ENCODE results near the gene UBE4A.

The UBE4A gene

DNA sequence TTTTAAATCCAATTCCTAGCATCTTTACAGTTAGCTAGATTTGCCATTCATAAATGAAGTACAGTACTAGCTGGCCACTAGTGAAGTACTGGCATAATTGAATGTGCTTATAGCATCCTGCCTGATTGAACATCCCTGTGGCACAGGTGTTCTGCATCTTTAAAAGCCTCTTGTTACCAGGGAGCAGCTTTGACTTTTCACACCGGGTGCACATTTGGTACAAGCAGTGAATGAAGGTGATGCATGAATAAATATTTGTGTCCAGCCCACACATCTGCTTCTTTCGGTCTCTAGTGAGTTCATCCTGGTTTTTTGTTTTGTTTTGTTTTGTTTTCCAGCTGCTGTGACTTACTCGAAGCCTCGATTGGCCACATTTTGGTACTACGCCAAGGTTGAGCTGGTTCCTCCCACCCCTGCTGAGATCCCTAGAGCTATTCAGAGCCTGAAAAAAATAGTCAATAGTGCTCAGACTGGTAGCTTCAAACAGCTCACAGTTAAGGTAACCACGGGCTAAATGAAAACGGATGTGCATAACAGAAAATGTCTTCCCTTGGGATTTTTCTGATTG, 47.3 kb downstream of the UBE4A start:
- H4K20me1 ChIP-seq (ENCODE audit: insufficient read depth, low read length) = no peaks in the 10 kb centered on the region
- H3K9me3 ChIP-seq (ENCODE audit: low read length) = no peaks in the 10 kb centered on the region
- H3K9ac ChIP-seq (ENCODE audit: low read length) = no peak overlapping the region
- peaks cover 38% of the 10 kb centered on the region for H3K4me1 ChIP-seq (ENCODE audit: insufficient read depth, low read length, severe bottlenecking)
- no peak overlapping the region for H3K4me2 ChIP-seq (ENCODE audit: low read length)
- peaks cover 46% of the 10 kb centered on the region for H3K79me2 ChIP-seq (ENCODE audit: insufficient read depth, low read length)
- no peak overlapping the region for H2AFZ ChIP-seq (ENCODE audit: low read length)
- no peak overlapping the region for H3K27ac ChIP-seq (ENCODE audit: low read depth, low read length, poor library complexity, severe bottlenecking)
- no peak for TF ChIP-seq EZH2 (IDR thresholded peaks at IDR 0.05; ENCODE audit: borderline replicate concordance, low read length)
- TF ChIP-seq, protein P1, sequence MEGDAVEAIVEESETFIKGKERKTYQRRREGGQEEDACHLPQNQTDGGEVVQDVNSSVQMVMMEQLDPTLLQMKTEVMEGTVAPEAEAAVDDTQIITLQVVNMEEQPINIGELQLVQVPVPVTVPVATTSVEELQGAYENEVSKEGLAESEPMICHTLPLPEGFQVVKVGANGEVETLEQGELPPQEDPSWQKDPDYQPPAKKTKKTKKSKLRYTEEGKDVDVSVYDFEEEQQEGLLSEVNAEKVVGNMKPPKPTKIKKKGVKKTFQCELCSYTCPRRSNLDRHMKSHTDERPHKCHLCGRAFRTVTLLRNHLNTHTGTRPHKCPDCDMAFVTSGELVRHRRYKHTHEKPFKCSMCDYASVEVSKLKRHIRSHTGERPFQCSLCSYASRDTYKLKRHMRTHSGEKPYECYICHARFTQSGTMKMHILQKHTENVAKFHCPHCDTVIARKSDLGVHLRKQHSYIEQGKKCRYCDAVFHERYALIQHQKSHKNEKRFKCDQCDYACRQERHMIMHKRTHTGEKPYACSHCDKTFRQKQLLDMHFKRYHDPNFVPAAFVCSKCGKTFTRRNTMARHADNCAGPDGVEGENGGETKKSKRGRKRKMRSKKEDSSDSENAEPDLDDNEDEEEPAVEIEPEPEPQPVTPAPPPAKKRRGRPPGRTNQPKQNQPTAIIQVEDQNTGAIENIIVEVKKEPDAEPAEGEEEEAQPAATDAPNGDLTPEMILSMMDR (IDR thresholded peaks at IDR 0.05; ENCODE audit: low read length) = no peak
- peaks cover 56% of the 10 kb centered on the region for H3K36me3 ChIP-seq (ENCODE audit: insufficient read depth, low read length)
- H3F3A ChIP-seq (ENCODE audit: insufficient read depth, low read length) = no peaks in the 10 kb centered on the region
- no peak overlapping the region for H3K4me3 ChIP-seq (ENCODE audit: low read depth, low read length, poor library complexity, severe bottlenecking)
- no peaks in the 10 kb centered on the region for H3K27me3 ChIP-seq (ENCODE audit: insufficient read depth, low read length)
- no peaks in the 10 kb centered on the region for H3K9me2 ChIP-seq (ENCODE audit: low read depth, low read length)

DNA sequence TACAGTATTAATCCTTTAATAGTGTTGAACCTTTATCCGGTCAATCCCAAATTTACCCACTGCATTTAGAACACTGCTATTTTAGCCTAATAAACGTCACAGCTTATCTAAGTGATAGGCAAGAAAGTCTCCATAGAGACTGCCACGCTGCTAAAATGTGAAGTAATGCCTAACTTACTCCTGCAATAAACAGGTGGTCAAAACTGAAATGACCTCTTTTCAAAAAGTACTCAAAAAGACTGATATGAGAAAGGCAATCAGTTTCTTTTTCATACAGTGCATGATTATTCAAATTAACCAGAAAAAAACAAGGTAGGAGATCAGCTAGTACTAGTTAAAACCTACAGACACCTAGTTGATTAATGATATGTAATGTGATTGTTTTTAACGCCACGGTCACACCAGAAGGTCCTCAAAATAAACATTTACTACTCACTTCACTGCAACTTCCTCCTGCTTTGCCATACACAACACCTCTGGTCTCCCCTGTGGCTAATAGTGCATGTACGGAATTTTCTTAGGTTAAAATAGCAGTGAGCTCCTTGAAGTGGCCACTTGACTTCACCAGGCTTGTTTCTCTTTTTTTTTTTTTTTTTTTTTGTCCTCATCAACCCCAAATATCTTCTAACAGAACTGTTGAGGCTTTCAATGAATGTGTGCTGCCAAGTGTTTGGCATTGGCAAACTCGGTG, 50.8 kb downstream of the UBE4A start:
- no peaks in the 10 kb centered on the region for H3F3A ChIP-seq (ENCODE audit: insufficient read depth, low read length)
- no peak overlapping the region for H2AFZ ChIP-seq (ENCODE audit: low read length)
- TF ChIP-seq EZH2 (IDR thresholded peaks at IDR 0.05; ENCODE audit: borderline replicate concordance, low read length) = no peak
- TF ChIP-seq, protein P1 (IDR thresholded peaks at IDR 0.05; ENCODE audit: low read length) = no peak
- H3K9me2 ChIP-seq (ENCODE audit: low read depth, low read length) = no peaks in the 10 kb centered on the region
- no peak overlapping the region for H3K4me2 ChIP-seq (ENCODE audit: low read length)
- peaks cover 16% of the 10 kb centered on the region for H3K4me1 ChIP-seq (ENCODE audit: insufficient read depth, low read length, severe bottlenecking)
- H3K9ac ChIP-seq (ENCODE audit: low read length) = no peak overlapping the region
- H3K27me3 ChIP-seq (ENCODE audit: insufficient read depth, low read length) = no peaks in the 10 kb centered on the region
- H3K4me3 ChIP-seq (ENCODE audit: low read depth, low read length, poor library complexity, severe bottlenecking) = no peak overlapping the region
- H3K36me3 ChIP-seq (ENCODE audit: insufficient read depth, low read length) = peaks cover 47% of the 10 kb centered on the region
- no peaks in the 10 kb centered on the region for H4K20me1 ChIP-seq (ENCODE audit: insufficient read depth, low read length)
- H3K9me3 ChIP-seq (ENCODE audit: low read length) = no peaks in the 10 kb centered on the region
- peaks cover 12% of the 10 kb centered on the region for H3K79me2 ChIP-seq (ENCODE audit: insufficient read depth, low read length)
- peak overlapping the region; percentile 21 for H3K27ac ChIP-seq (ENCODE audit: low read depth, low read length, poor library complexity, severe bottlenecking)

- Histone ChIP-seq H3K4me2 (ENCODE audit: low read length) (no peak overlapping the region), H3K9me3 (ENCODE audit: low read length) (no peaks in the 10 kb centered on the region), H3K27me3 (ENCODE audit: insufficient read depth, low read length) (no peaks in the 10 kb centered on the region), H4K20me1 (ENCODE audit: insufficient read depth, low read length) (no peaks in the 10 kb centered on the region), H3K9ac (ENCODE audit: low read length) (no peak overlapping the region), H3F3A (ENCODE audit: insufficient read depth, low read length) (no peaks in the 10 kb centered on the region), H3K9me2 (ENCODE audit: low read depth, low read length) (no peaks in the 10 kb centered on the region), H3K27ac (ENCODE audit: low read depth, low read length, poor library complexity, severe bottlenecking) (no peak overlapping the region), H3K4me3 (ENCODE audit: low read depth, low read length, poor library complexity, severe bottlenecking) (no peak overlapping the region), H3K79me2 (ENCODE audit: insufficient read depth, low read length) (peaks cover under 1% of the 10 kb centered on the region; the same call in 1 of the 2 replicates), H3K4me1 (ENCODE audit: insufficient read depth, low read length, severe bottlenecking) (peaks cover 16% of the 10 kb centered on the region), H2AFZ (ENCODE audit: low read length) (no peak overlapping the region), H3K36me3 (ENCODE audit: insufficient read depth, low read length) (peaks cover 35% of the 10 kb centered on the region)
- no peak for TF ChIP-seq EZH2 (IDR thresholded peaks at IDR 0.05; ENCODE audit: borderline replicate concordance, low read length)
- TF ChIP-seq, protein P1 (IDR thresholded peaks at IDR 0.05; ENCODE audit: low read length) = no peak
These were observed 52.1 kb downstream of the UBE4A start for GRCh38 chr11:118411530-118411929.

Measured in OCI-LY1 (cell line).